ENCODE measurements around the gene IFNAR1. TPM values are rescaled to one million over a fixed set of nuclear protein-coding genes. Genes with fewer than 3 reads are reported as not detected.

Gene IFNAR1
- total RNA-seq, 1 experiment from 2014 or later: 20.5 TPM

DNA sequence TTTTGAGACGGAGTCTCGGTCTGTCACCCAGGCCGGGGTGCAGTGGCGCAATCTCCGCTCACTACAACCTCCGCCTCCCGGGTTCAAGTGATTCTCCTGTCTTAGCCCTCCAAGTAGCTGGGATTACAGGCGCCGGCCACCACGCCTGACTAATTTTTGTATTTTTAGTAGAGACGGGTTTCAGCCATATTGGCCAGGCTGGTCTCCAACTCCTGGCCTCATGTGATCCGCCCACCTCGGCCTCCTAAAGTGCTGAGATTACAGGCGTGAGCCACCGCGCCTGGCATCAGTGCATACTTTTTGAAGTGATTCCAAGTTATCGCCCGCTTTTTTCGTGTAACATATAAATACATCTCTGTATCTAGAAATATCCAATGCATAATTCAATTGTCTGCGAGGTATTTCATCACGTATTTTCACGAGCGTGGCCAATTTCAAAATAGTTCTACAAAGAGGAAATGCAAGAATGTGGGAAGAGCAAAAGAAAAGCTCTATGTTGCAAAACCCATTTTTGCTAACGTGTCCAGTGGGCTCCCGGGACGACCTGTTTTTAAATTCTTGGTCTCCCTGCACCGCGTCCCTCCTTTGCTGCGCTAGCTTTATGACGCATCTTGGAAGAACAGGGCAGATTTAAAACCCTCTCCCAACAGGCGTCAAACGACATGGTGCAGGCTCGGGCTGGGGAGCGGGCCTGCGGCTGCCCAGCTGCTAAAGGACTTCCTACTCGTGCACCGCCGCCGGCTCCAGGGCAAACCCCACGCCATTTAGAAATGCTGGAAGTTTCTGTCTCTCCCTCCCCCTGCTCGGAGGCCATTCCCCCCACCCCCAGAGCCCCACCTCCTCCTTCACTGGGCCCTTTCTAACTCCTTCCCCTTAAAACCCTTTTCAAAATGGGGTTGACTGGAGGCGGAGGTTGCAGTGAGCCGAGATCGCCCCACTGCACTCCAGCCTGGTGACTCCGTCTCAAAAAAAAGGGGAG lies 77.5 kb downstream of the IFNAR1 start:
- no peak for DNase-seq (ENCODE audit: low spot score)

DNA sequence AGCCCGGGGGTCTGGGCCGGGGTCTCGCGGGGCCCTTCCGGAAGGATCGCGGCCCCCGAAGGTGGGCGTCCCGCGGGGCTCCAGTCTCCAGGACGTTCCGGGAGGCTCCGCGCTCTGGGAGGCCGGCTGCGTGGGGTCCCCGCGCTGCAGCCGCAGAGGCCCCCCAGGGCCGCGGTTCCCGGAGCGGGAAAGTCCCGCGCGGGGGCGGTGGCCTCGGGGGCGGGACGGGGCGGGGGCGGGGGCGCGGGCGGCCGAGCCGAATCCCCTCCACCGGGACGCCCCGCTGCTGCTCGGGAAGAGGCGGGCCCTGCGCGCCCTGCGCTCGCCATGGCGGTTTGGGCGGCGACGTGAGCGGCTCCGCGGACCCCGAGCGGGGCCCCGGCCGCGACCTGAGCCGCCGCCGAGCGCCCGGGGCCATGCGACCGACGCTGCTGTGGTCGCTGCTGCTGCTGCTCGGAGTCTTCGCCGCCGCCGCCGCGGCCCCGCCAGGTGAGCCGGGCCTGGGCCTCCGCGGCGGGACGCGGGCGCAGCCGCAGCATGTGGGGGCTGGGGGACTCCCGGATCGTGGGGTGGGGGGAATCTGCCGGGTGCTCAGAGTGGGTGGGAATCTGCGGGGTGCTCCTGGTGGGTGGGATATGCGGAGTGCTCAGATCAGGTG lies 78.5 kb downstream of the IFNAR1 start, which contains the start of gene IFNGR2:
Gene IFNGR2 (plus strand): TSS at position 286 of the 658 bp plus-strand sequence. CDS start 131 bp downstream, at position 417.
- DNase-seq (ENCODE audit: low spot score): no peak

DNA sequence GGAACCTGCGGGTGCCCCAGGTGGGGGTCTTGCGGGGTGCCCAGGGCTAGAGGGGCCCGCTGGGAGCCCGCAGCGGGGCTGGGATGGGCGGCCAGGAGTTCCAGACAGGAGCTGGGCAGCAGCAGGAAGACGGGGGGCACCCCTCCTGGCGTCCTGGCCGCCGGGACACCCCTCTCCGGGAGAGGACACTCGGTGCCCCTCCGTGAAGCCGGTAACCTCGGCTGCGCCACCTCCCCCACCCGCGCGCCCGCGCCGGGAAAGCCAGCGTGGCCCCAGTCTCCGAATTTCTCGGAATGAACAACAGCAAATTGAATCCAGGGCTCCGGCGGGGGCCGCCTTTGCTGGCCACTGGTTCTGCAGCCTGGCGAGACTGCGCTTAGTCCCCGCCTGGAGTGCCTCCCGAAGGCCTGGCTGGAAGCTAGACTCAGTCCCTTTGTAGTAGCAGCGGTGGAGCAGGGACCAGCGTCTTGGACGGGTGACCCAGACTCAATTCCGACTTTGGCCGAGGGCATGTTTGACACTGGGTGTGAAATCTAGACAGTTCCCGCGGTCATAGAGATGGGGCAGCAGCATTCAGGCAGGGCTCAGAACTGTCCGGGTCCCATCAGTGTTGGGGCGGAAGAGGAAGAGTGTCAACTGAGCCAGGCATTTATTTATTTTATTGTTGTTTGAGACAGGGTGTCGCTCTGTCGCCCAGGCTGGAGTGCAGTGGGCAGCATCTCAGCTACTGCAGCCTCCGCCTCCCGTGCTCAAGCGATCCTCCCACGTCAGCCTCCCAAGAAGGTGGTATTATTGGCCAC lies 79.2 kb downstream of the IFNAR1 start:
- DNase-seq (ENCODE audit: low spot score): no peak

DNA sequence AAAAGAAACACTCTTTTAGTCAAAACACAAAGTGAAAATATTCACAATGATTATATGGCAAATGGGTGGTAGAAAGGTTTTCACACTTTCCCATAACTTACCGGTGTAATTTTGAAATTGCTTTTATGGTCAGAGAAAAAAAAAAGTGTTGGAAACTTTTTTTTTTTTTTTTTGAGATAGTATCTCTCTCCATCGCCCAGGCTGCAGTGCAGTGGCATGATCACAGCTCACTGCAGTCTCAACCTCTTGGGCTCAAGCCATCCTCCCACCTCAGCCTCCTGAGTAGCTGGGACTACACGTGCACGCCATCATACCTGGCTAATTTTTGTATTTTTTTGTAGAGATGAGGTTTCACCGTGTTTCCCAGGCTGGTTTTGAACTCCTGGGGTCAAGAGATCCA lies 81.7 kb downstream of the IFNAR1 start:
- no peak for DNase-seq (ENCODE audit: low spot score)

Other genes starting within 250 kb of the IFNAR1 start
- 3.6 and 10.4 TPM in 2 replicates for gene IFNAR2, start 95.0 kb upstream of the IFNAR1 start, total RNA-seq (2014; rRNA removed; shearing (Covaris generic))
- gene IL10RB, start 58.6 kb upstream of the IFNAR1 start, total RNA-seq (2014; rRNA removed; shearing (Covaris generic)): 64.9 and 67.7 TPM in 2 replicates
- gene IFNGR2, start 78.4 kb downstream of the IFNAR1 start, total RNA-seq (2014; rRNA removed; shearing (Covaris generic)): 70.9 and 73.2 TPM in 2 replicates
- 70.6 and 84.3 TPM in 2 replicates for gene TMEM50B, start 155.0 kb downstream of the IFNAR1 start, total RNA-seq (2014; rRNA removed; shearing (Covaris generic))
- 1.4 and 1.6 TPM in 2 replicates for gene DNAJC28, start 166.7 kb downstream of the IFNAR1 start, total RNA-seq (2014; rRNA removed; shearing (Covaris generic))
- gene GART, start 217.1 kb downstream of the IFNAR1 start, total RNA-seq (2014; rRNA removed; shearing (Covaris generic)): 149 and 187 TPM in 2 replicates
- 82.9 and 106 TPM in 2 replicates for gene SON, start 218.1 kb downstream of the IFNAR1 start, total RNA-seq (2014; rRNA removed; shearing (Covaris generic))